Endodermal cell (in vitro differentiated cells): Measurements from ENCODE around the gene SMIM35. TPM values are rescaled to one million over a fixed set of nuclear protein-coding genes. Genes with fewer than 3 reads are reported as not detected.

Experiments
- DNase-seq: peaks from one replicate; pipeline ENCODE4 v3.0.0-alpha.2; 2017
- H3K27ac ChIP-seq: 2 replicates; pipeline ENCODE4 v1.5.1; 2013; ENCODE audit warnings: mild to moderate bottlenecking, low read depth, low read length, moderate library complexity
- H3K27me3 ChIP-seq: 2 replicates; pipeline ENCODE4 v1.6.1; 2013; ENCODE audit warnings: mild to moderate bottlenecking, low read length, moderate library complexity; ENCODE audit not compliant: insufficient read depth, control insufficient read depth, poor library complexity, severe bottlenecking
- H3K36me3 ChIP-seq: 2 replicates; pipeline ENCODE4 v1.7.0; 2013; ENCODE audit warnings: mild to moderate bottlenecking, low read length, moderate library complexity; ENCODE audit not compliant: control insufficient read depth, insufficient read depth
- H3K4me1 ChIP-seq: one replicate; pipeline ENCODE4 v1.7.0; 2013; ENCODE audit warnings: low read length; ENCODE audit not compliant: control insufficient read depth, insufficient read depth
- H3K4me3 ChIP-seq: 2 replicates; pipeline ENCODE4 v1.5.1; 2013; ENCODE audit warnings: mild to moderate bottlenecking, low read length, moderate library complexity
- H3K9ac ChIP-seq: 2 replicates; pipeline ENCODE4 v1.6.1; 2013; ENCODE audit warnings: mild to moderate bottlenecking, low read length, moderate library complexity; ENCODE audit not compliant: poor library complexity, severe bottlenecking; ENCODE audit errors: extremely low read depth
- H3K9me3 ChIP-seq: 2 replicates; pipeline ENCODE4 v1.6.1; 2013; ENCODE audit warnings: mild to moderate bottlenecking, low read length, moderate library complexity; ENCODE audit not compliant: control insufficient read depth
- H3K27ac Mint-ChIP-seq: 2 replicates; pipeline ENCODE4 v1.8.0; 2020; ENCODE audit warnings: mixed read lengths
- H3K27me3 Mint-ChIP-seq: 2 replicates; pipeline ENCODE4 v1.8.0; 2021; ENCODE audit warnings: mild to moderate bottlenecking, mixed read lengths; ENCODE audit not compliant: insufficient read depth
- H3K36me3 Mint-ChIP-seq: 2 replicates; pipeline ENCODE4 v1.8.0; 2020; ENCODE audit warnings: low read depth, mixed read lengths
- H3K4me1 Mint-ChIP-seq: 2 replicates; pipeline ENCODE4 v1.8.0; 2020; ENCODE audit warnings: mixed read lengths
- H3K4me3 Mint-ChIP-seq: 2 replicates; pipeline ENCODE4 v1.8.0; 2020; ENCODE audit warnings: mild to moderate bottlenecking, moderate library complexity, mixed read lengths
- H3K9me3 Mint-ChIP-seq: 2 replicates; pipeline ENCODE4 v1.8.0; 2020; ENCODE audit warnings: mild to moderate bottlenecking, mixed read lengths
- CTCF ChIP-seq: fragments of 200-600 bp; sonication (generic); conservative IDR thresholded peaks from 2 replicates; pipeline ENCODE4 v1.5.0; 2021; ENCODE audit warnings: antibody characterized with exemption, mild to moderate bottlenecking
- WGBS, 2 experiments: methylation state at CpG; one replicate each; pipeline versions ENCODE4 v1.1.5 to v1.1.7; 2013; ENCODE audit warnings: missing lambda C conversion rate in 2 of 2, mixed read lengths in 1 of 2; ENCODE audit not compliant: insufficient coverage in 1 of 2, insufficient read length in 1 of 2; 5-methylcytosine and 5-hydroxymethylcytosine counted together
- total RNA-seq, 2 donors: library from RNA; stranded (reverse); fragmentation: NEBNext Ultra II Directional in 1 of 2; extraction: Animal tissue kit (Norgen Biotek cat#: 25700) in 1 of 2; gene quantifications; 2 replicates in 1 of 2; 3 replicates in 1 of 2; pipeline ENCODE4 v1.2.1, GENCODE V29; 2021

SMIM35 gene
- total RNA-seq, 2 donors from 2014 or later: not detected

GRCh38 chr11:118105657-118106305, 19.0 kb upstream of the SMIM35 start:
- Histone ChIP-seq H3K27me3 (no peaks in the 10 kb centered on the region), H3K27ac (no peak overlapping the region), H3K36me3 (no peaks in the 10 kb centered on the region), H3K9ac (no peak overlapping the region), H3K4me3 (no peak overlapping the region), H3K9me3 (no peaks in the 10 kb centered on the region), H3K4me1 (no peaks in the 10 kb centered on the region)
- H3K4me3 Mint-ChIP-seq: no peak overlapping the region
- no peaks in the 10 kb centered on the region for H3K36me3 Mint-ChIP-seq
- no peaks in the 10 kb centered on the region for H3K9me3 Mint-ChIP-seq
- no peak overlapping the region for H3K27ac Mint-ChIP-seq
- 77 to 78% methylated on average over 1 to 4 of the region's 4 CpGs for WGBS, 2 experiments
- no peak for DNase-seq
- TF ChIP-seq CTCF: no peak
- peaks cover 6% of the 10 kb centered on the region for H3K27me3 Mint-ChIP-seq
- peaks cover 13% of the 10 kb centered on the region for H3K4me1 Mint-ChIP-seq

GRCh38 chr11:118104491-118104890, 17.7 kb upstream of the SMIM35 start:
- H3K27ac ChIP-seq: no peak overlapping the region
- H3K36me3 ChIP-seq: no peaks in the 10 kb centered on the region
- peaks cover 21% of the 10 kb centered on the region for H3K4me1 Mint-ChIP-seq
- no peak for DNase-seq
- no peaks in the 10 kb centered on the region for H3K9me3 ChIP-seq
- no peaks in the 10 kb centered on the region for H3K4me1 ChIP-seq
- no peaks in the 10 kb centered on the region for H3K27me3 ChIP-seq
- no peak overlapping the region for H3K27ac Mint-ChIP-seq
- no peak overlapping the region for H3K4me3 Mint-ChIP-seq
- no peak for TF ChIP-seq CTCF
- H3K27me3 Mint-ChIP-seq: peaks cover 3% of the 10 kb centered on the region
- WGBS, 2 experiments: 91 to 100% methylated on average over 1 to 6 of the region's 6 CpGs
- no peak overlapping the region for H3K9ac ChIP-seq
- no peaks in the 10 kb centered on the region for H3K36me3 Mint-ChIP-seq
- no peak overlapping the region for H3K4me3 ChIP-seq
- H3K9me3 Mint-ChIP-seq: no peaks in the 10 kb centered on the region

GRCh38 chr11:118102721-118103261, 16.0 kb upstream of the SMIM35 start:
- H3K4me1 ChIP-seq: peaks cover 2% of the 10 kb centered on the region
- Mint-ChIP-seq H3K27ac (no peak overlapping the region), H3K36me3 (no peaks in the 10 kb centered on the region), H3K27me3 (peaks cover 3% of the 10 kb centered on the region), H3K9me3 (no peaks in the 10 kb centered on the region), H3K4me1 (peaks cover 30% of the 10 kb centered on the region), H3K4me3 (no peak overlapping the region)
- no peaks in the 10 kb centered on the region for H3K36me3 ChIP-seq
- DNase-seq: no peak
- H3K27ac ChIP-seq: no peak overlapping the region
- H3K27me3 ChIP-seq: no peaks in the 10 kb centered on the region
- TF ChIP-seq CTCF: no peak
- no peak overlapping the region for H3K9ac ChIP-seq
- no peak overlapping the region for H3K4me3 ChIP-seq
- WGBS, 2 experiments: 87 to 98% methylated on average over 7 to 13 of the region's 13 CpGs
- no peaks in the 10 kb centered on the region for H3K9me3 ChIP-seq
